ENCODE measurements around the gene NRCAM. TPM values are rescaled to one million over a fixed set of nuclear protein-coding genes. Genes with fewer than 3 reads are reported as not detected.

The NRCAM gene
- total and polyA plus RNA-seq, 4 donors: 0.17 to 3.2 (median 0.64) TPM

DNA sequence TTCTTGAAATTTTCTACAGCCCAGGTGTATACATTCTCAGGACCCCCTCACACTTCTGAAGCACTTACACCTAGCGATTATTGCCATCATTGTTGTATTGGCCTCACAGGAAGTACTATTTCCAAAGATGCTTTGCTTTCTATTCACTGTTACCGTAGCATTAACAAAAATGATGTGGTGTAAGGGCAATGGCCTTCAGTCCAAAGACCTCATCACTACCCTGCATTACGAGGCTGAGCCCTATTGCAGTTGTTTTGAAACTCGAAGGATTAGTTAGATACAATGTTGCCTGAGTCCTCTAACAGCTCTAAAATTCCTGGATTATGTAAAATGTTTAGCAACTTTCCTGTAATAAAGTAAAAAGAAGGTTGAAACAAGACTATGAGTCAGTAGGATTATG is 2.9 kb downstream of the NRCAM start:
- H3K36me3 ChIP-seq (ENCODE audit: control insufficient read depth in 4 of 4, insufficient read depth in 3 of 4, low read depth in 1 of 4, low read length in 3 of 4): no peaks in the 10 kb centered on the region
- peaks cover 0 to 13% (median 4%) of the 10 kb centered on the region in 4 donors for H3K27me3 ChIP-seq (ENCODE audit: control insufficient read depth in 4 of 4, insufficient read depth in 4 of 4, low read length in 3 of 4)
- no peak overlapping the region for H3K27ac ChIP-seq (ENCODE audit: low read depth in 1 of 2, low read length in 2 of 2)
- TF ChIP-seq EGR1 (IDR thresholded peaks at IDR 0.05; ENCODE audit: low read depth in 2 of 2): no peak
- TF ChIP-seq, protein P1, sequence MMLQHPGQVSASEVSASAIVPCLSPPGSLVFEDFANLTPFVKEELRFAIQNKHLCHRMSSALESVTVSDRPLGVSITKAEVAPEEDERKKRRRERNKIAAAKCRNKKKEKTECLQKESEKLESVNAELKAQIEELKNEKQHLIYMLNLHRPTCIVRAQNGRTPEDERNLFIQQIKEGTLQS (IDR thresholded peaks at IDR 0.05): no peak
- TF ChIP-seq, protein P2, sequence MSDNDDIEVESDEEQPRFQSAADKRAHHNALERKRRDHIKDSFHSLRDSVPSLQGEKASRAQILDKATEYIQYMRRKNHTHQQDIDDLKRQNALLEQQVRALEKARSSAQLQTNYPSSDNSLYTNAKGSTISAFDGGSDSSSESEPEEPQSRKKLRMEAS (IDR thresholded peaks at IDR 0.05): no peak
- TF ChIP-seq RXRA (IDR thresholded peaks at IDR 0.05): peak; percentile 58 to 77
- 51% methylated on average over 4 of the region's 4 CpGs for WGBS
- H3K4me1 ChIP-seq (ENCODE audit: control insufficient read depth in 4 of 4, insufficient read depth in 4 of 4, low read length in 3 of 4): peaks cover 4 to 23% (median 13%) of the 10 kb centered on the region in 4 donors
- H3K4me3 ChIP-seq (ENCODE audit: low read depth in 1 of 3, low read length in 3 of 3): no peak overlapping the region
- H3K9ac ChIP-seq (ENCODE audit: low read depth in 1 of 2, low read length in 2 of 2): no peak overlapping the region
- DNase-seq (ENCODE audit: low spot score): no peak
- H3K9me3 ChIP-seq (ENCODE audit: control insufficient read depth in 4 of 4, low read length in 3 of 4): no peaks in the 10 kb centered on the region

DNA sequence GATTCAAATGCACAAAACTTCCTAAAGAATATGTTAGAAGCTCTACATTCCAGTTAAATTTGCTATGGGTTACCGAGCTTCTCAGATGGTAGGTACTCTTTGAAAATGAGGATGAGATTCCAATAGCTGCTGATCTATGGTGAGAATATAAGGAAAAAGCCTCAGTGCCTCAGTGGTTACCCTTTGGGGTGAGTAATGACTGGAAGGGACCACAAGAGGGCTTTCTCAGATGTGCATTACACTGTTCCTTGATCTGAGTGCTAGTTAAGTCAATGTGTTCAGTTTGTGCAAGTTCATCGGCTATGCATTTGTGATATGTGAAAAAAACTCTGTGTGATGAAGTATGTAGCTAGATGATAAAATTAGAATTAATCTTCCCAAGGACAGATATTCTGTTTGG is 3.5 kb downstream of the NRCAM start:
- Histone ChIP-seq H3K4me1 (ENCODE audit: control insufficient read depth in 4 of 4, insufficient read depth in 4 of 4, low read length in 3 of 4) (peaks cover 4 to 23% (median 13%) of the 10 kb centered on the region in 4 donors), H3K9ac (ENCODE audit: low read depth in 1 of 2, low read length in 2 of 2) (no peak overlapping the region), H3K27me3 (ENCODE audit: control insufficient read depth in 4 of 4, insufficient read depth in 4 of 4, low read length in 3 of 4) (peaks cover 0 to 13% (median 2%) of the 10 kb centered on the region in 4 donors), H3K9me3 (ENCODE audit: control insufficient read depth in 4 of 4, low read length in 3 of 4) (no peaks in the 10 kb centered on the region), H3K27ac (ENCODE audit: low read depth in 1 of 2, low read length in 2 of 2) (no peak overlapping the region), H3K36me3 (ENCODE audit: control insufficient read depth in 4 of 4, insufficient read depth in 3 of 4, low read depth in 1 of 4, low read length in 3 of 4) (no peaks in the 10 kb centered on the region), H3K4me3 (ENCODE audit: low read depth in 1 of 3, low read length in 3 of 3) (no peak overlapping the region)
- no peak for DNase-seq (ENCODE audit: low spot score)
- TF ChIP-seq RAD21 (IDR thresholded peaks at IDR 0.05): peak in 1 of 2 donors; percentile 65
- TF ChIP-seq, protein P3, sequence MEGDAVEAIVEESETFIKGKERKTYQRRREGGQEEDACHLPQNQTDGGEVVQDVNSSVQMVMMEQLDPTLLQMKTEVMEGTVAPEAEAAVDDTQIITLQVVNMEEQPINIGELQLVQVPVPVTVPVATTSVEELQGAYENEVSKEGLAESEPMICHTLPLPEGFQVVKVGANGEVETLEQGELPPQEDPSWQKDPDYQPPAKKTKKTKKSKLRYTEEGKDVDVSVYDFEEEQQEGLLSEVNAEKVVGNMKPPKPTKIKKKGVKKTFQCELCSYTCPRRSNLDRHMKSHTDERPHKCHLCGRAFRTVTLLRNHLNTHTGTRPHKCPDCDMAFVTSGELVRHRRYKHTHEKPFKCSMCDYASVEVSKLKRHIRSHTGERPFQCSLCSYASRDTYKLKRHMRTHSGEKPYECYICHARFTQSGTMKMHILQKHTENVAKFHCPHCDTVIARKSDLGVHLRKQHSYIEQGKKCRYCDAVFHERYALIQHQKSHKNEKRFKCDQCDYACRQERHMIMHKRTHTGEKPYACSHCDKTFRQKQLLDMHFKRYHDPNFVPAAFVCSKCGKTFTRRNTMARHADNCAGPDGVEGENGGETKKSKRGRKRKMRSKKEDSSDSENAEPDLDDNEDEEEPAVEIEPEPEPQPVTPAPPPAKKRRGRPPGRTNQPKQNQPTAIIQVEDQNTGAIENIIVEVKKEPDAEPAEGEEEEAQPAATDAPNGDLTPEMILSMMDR (IDR thresholded peaks at IDR 0.05; ENCODE audit: low read depth, low read length, missing input control): peak; percentile 37
- TF ChIP-seq, protein P2 (IDR thresholded peaks at IDR 0.05): no peak
- 69% methylated on average over 2 of the region's 2 CpGs for WGBS

DNA sequence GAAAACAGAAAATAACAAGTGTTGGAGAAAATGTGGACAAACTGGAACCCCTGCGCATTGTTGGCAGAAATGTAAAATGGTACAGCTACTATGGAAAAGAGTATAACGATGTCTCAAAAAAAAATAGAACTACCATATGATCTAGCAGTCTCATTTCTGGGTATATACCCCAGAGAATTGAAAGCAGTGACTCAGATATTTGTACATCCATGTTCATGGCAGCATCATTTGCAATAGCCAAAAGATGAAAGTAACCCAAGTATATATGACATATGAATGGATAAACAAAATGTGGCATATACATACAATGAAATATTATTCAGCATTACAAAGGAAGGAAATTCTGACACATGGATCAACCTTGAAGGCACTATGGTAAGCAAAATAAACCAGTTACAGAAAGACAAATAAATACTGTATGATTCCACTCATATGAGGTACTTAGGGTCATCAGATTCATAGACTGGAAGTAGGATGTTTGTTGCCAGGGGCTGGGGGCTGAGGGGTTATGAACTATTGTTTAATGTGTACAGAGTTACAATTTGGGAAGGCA is 4.9 kb downstream of the NRCAM start:
- H3K36me3 ChIP-seq (ENCODE audit: control insufficient read depth in 4 of 4, insufficient read depth in 3 of 4, low read depth in 1 of 4, low read length in 3 of 4): no peaks in the 10 kb centered on the region
- TF ChIP-seq JUND (IDR thresholded peaks at IDR 0.05) (no peak), FOXA1 (IDR thresholded peaks at IDR 0.05) (no peak), GABPA (IDR thresholded peaks at IDR 0.05 in 1 of 2, conservative IDR thresholded peaks at IDR 0.05 in 1 of 2) (no peak), YY1 (IDR thresholded peaks at IDR 0.05) (no peak), EGR1 (IDR thresholded peaks at IDR 0.05; ENCODE audit: low read depth in 2 of 2) (no peak), HNF4A (conservative IDR thresholded peaks at IDR 0.05) (no peak), NR2F2 (IDR thresholded peaks at IDR 0.05) (no peak), HNF4G (IDR thresholded peaks at IDR 0.05) (no peak), RAD21 (IDR thresholded peaks at IDR 0.05) (no peak), RXRA (IDR thresholded peaks at IDR 0.05) (no peak)
- TF ChIP-seq, protein P4, sequence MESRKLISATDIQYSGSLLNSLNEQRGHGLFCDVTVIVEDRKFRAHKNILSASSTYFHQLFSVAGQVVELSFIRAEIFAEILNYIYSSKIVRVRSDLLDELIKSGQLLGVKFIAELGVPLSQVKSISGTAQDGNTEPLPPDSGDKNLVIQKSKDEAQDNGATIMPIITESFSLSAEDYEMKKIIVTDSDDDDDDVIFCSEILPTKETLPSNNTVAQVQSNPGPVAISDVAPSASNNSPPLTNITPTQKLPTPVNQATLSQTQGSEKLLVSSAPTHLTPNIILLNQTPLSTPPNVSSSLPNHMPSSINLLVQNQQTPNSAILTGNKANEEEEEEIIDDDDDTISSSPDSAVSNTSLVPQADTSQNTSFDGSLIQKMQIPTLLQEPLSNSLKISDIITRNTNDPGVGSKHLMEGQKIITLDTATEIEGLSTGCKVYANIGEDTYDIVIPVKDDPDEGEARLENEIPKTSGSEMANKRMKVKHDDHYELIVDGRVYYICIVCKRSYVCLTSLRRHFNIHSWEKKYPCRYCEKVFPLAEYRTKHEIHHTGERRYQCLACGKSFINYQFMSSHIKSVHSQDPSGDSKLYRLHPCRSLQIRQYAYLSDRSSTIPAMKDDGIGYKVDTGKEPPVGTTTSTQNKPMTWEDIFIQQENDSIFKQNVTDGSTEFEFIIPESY (IDR thresholded peaks at IDR 0.05): no peak
- TF ChIP-seq, protein P2 (IDR thresholded peaks at IDR 0.05): no peak
- TF ChIP-seq, protein P1 (IDR thresholded peaks at IDR 0.05): no peak
- WGBS: 92% methylated on average over 2 of the region's 2 CpGs
- no peak overlapping the region for H3K4me3 ChIP-seq (ENCODE audit: low read depth in 1 of 3, low read length in 3 of 3)
- peaks cover 0 to 7% (median 0%) of the 10 kb centered on the region in 4 donors for H3K27me3 ChIP-seq (ENCODE audit: control insufficient read depth in 4 of 4, insufficient read depth in 4 of 4, low read length in 3 of 4)
- no peak overlapping the region for H3K9ac ChIP-seq (ENCODE audit: low read depth in 1 of 2, low read length in 2 of 2)
- DNase-seq (ENCODE audit: low spot score): no peak
- H3K4me1 ChIP-seq (ENCODE audit: control insufficient read depth in 4 of 4, insufficient read depth in 4 of 4, low read length in 3 of 4): peaks cover 3 to 16% (median 12%) of the 10 kb centered on the region in 4 donors
- H3K9me3 ChIP-seq (ENCODE audit: control insufficient read depth in 4 of 4, low read length in 3 of 4): no peaks in the 10 kb centered on the region
- no peak overlapping the region for H3K27ac ChIP-seq (ENCODE audit: low read depth in 1 of 2, low read length in 2 of 2)

Measured in liver (tissue), 9 donors.